ENCODE results near the gene ERBB3. TPM values are rescaled to one million over a fixed set of nuclear protein-coding genes. Genes with fewer than 3 reads are reported as not detected.

The ERBB3 gene
- total RNA-seq, 1 experiment from 2014 or later, result 56.5 TPM

DNA sequence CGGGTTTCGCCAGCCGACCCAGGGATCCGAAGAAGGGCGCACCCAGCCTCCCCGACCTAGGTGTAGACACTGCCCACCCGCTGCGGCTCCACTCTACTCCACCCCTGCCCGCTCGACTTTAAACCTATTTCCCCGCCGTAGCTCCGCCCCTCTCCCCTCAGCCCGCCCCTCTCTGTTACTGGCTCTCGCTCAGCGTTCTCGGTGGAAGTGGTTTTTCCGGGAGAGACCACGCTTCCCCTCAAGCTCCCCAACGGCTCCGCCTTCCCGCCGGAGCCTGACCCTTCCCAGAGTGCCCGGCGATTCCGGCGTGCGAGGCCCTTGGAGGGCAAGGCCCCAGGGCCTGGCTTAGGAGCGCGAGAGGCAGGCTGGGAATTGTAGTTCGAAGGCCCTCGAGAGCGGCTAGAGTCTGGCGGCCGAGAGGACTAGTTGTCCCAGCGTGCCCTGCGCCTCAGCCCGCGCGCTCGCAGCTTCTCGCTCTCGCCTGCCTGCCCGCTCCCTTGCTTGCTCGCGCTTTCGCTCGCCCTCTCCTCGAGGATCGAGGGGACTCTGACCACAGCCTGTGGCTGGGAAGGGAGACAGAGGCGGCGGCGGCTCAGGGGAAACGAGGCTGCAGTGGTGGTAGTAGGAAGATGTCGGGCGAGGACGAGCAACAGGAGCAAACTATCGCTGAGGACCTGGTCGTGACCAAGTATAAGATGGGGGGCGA is 24.3 kb downstream of the ERBB3 start, which contains the start of gene PA2G4:
TSS of gene PA2G4 (plus strand) at position 451 of the 706 bp plus-strand sequence. CDS start at position 630, 179 bp downstream.
- no peak within 1 kb of the TSS for H3K18ac ChIP-seq (ENCODE audit: insufficient read length, low read depth, low read length)
- H3K4me3 Mint-ChIP-seq, result peak within 1 kb of the TSS; percentile 95 to 100
- H3K27me3 Mint-ChIP-seq (ENCODE audit: low read depth), result no peaks in the 10 kb centered on the region; the same call in 1 of the 2 replicates
- H2BK15ac ChIP-seq (ENCODE audit: low read depth, low read length), result no peak within 1 kb of the TSS
- no peak within 1 kb of the TSS for H2AFZ ChIP-seq (ENCODE audit: low read length)
- H2BK12ac ChIP-seq (ENCODE audit: insufficient read length, low read depth, low read length), result no peak within 1 kb of the TSS
- H3K56ac ChIP-seq (ENCODE audit: insufficient read length, low read depth, low read length), result no peak within 1 kb of the TSS
- H3K9me3 ChIP-seq (ENCODE audit: control insufficient read depth, low read depth, low read length), result no peaks in the 10 kb centered on the region
- H3K14ac ChIP-seq (ENCODE audit: insufficient read depth, low read length), result peak within 1 kb of the TSS; percentile 64; the same call in 1 of the 2 replicates
- H3K36me3 Mint-ChIP-seq (ENCODE audit: insufficient read depth in 1 of 3, low read depth in 3 of 3), result peaks cover 38 to 81% (median 66%) of the 10 kb centered on the region in 3 experiments
- H3K23ac ChIP-seq (ENCODE audit: insufficient read length, low read depth, low read length), result no peak within 1 kb of the TSS
- H3K79me2 ChIP-seq (ENCODE audit: insufficient read depth, low read length), result peaks cover 17% of the 10 kb centered on the region; the same call in 1 of the 2 replicates
- DNase-seq, result peak; percentile 100
- H2BK5ac ChIP-seq (ENCODE audit: insufficient read length, low read length), result no peak within 1 kb of the TSS
- H2AK5ac ChIP-seq (ENCODE audit: insufficient read length, low read length), result no peak within 1 kb of the TSS
- H3K9ac ChIP-seq (ENCODE audit: extremely low read depth, insufficient read length, low read length), result peak within 1 kb of the TSS; percentile 78
- H3K9me3 Mint-ChIP-seq, result peaks cover 0 to 3% of the 10 kb centered on the region in 2 experiments; a peak in 1 of 5 replicates
- no peaks in the 10 kb centered on the region for H4K20me1 ChIP-seq (ENCODE audit: control insufficient read depth, insufficient read depth, insufficient read length)
- H4K91ac ChIP-seq (ENCODE audit: insufficient read length, low read depth, low read length), result no peak within 1 kb of the TSS
- H3K23me2 ChIP-seq (ENCODE audit: insufficient read length, low read depth, low read length, poor library complexity, severe bottlenecking), result peaks cover 8% of the 10 kb centered on the region
- H4K8ac ChIP-seq (replicated peaks; ENCODE audit: insufficient read length, low read depth, low read length), result no peak within 1 kb of the TSS
- WGBS (ENCODE audit: extremely low coverage, insufficient read length, low lambda C conversion rate), result no CpG with 5 or more reads among the region's 60 CpGs
- no peak within 1 kb of the TSS for H2BK120ac ChIP-seq (ENCODE audit: low read depth, low read length, poor library complexity, severe bottlenecking)
- H3K79me1 ChIP-seq (ENCODE audit: insufficient read depth, low read depth, low read length, poor library complexity, severe bottlenecking), result no peaks in the 10 kb centered on the region
- H3K4me1 ChIP-seq (ENCODE audit: insufficient read depth, low read length), result peaks cover 8% of the 10 kb centered on the region; the same call in 1 of the 2 replicates
- no peak within 1 kb of the TSS for H4K5ac ChIP-seq (ENCODE audit: insufficient read length, low read depth, low read length)
- H3K27me3 ChIP-seq (ENCODE audit: insufficient read depth, low read length), result no peaks in the 10 kb centered on the region
- H3T11ph ChIP-seq (ENCODE audit: low read length), result no peak within 1 kb of the TSS
- H3K4ac ChIP-seq (ENCODE audit: low read depth, low read length), result no peak within 1 kb of the TSS
- TF ChIP-seq, protein P1, sequence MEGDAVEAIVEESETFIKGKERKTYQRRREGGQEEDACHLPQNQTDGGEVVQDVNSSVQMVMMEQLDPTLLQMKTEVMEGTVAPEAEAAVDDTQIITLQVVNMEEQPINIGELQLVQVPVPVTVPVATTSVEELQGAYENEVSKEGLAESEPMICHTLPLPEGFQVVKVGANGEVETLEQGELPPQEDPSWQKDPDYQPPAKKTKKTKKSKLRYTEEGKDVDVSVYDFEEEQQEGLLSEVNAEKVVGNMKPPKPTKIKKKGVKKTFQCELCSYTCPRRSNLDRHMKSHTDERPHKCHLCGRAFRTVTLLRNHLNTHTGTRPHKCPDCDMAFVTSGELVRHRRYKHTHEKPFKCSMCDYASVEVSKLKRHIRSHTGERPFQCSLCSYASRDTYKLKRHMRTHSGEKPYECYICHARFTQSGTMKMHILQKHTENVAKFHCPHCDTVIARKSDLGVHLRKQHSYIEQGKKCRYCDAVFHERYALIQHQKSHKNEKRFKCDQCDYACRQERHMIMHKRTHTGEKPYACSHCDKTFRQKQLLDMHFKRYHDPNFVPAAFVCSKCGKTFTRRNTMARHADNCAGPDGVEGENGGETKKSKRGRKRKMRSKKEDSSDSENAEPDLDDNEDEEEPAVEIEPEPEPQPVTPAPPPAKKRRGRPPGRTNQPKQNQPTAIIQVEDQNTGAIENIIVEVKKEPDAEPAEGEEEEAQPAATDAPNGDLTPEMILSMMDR (conservative IDR thresholded peaks at IDR 0.05), result no peak
- H3K27ac ChIP-seq (ENCODE audit: insufficient read length, low read depth, low read length), result no peak within 1 kb of the TSS
- peaks cover 22 to 27% of the 10 kb centered on the region in 2 experiments for H3K4me1 Mint-ChIP-seq
- H3K27ac Mint-ChIP-seq, result peak within 1 kb of the TSS; percentile 98 to 100 (median 99)
- no peak within 1 kb of the TSS for H2BK20ac ChIP-seq (ENCODE audit: low read depth, low read length, poor library complexity, severe bottlenecking)
- peak within 1 kb of the TSS; percentile 81 for H3K4me2 ChIP-seq (ENCODE audit: insufficient read depth, insufficient read length, low read length)
